T-helper 2 cell treated with Interferon-gamma antibody and Interleukin-4, amounts not matched to agents 5 μg/mL and 100 μg/mL, for 36 hours (primary cell): ENCODE results near the gene HMGCS2.

ENCODE experiments used
- DNase-seq: peaks from one replicate; pipeline ENCODE4 v3.0.0; 2021; ENCODE audit warnings: low spot score
- H3K27ac Mint-ChIP-seq: one replicate; pipeline ENCODE4 v1.8.0; 2021; ENCODE audit warnings: mild to moderate bottlenecking, mixed read lengths
- H3K27me3 Mint-ChIP-seq: one replicate; pipeline ENCODE4 v1.8.0; 2021; ENCODE audit warnings: low read depth, mixed read lengths
- H3K36me3 Mint-ChIP-seq: one replicate; pipeline ENCODE4 v1.8.0; 2021; ENCODE audit warnings: low read depth, mixed read lengths
- H3K4me1 Mint-ChIP-seq: one replicate; pipeline ENCODE4 v1.8.0; 2021; ENCODE audit warnings: low read depth, mixed read lengths
- H3K4me3 Mint-ChIP-seq: one replicate; pipeline ENCODE4 v1.8.0; 2022; ENCODE audit warnings: mild to moderate bottlenecking, moderate library complexity, mixed read lengths
- H3K9me3 Mint-ChIP-seq: one replicate; pipeline ENCODE4 v1.8.0; 2021; ENCODE audit warnings: mixed read lengths

HMGCS2 gene

GRCh38 chr1:119739150-119739549, 29.6 kb downstream of the HMGCS2 start:
- H3K4me3 Mint-ChIP-seq: no peak overlapping the region
- no peak overlapping the region for H3K27ac Mint-ChIP-seq
- no peaks in the 10 kb centered on the region for H3K27me3 Mint-ChIP-seq
- DNase-seq: no peak
- H3K9me3 Mint-ChIP-seq: no peaks in the 10 kb centered on the region
- H3K4me1 Mint-ChIP-seq: peaks cover under 1% of the 10 kb centered on the region
- H3K36me3 Mint-ChIP-seq: peaks cover 43% of the 10 kb centered on the region

GRCh38 chr1:119738100-119738720, 30.5 kb downstream of the HMGCS2 start:
- Mint-ChIP-seq H3K9me3 (no peaks in the 10 kb centered on the region), H3K36me3 (peaks cover 40% of the 10 kb centered on the region), H3K27ac (no peak overlapping the region), H3K4me3 (no peak overlapping the region), H3K4me1 (no peaks in the 10 kb centered on the region), H3K27me3 (no peaks in the 10 kb centered on the region)
- DNase-seq: no peak

- H3K36me3 Mint-ChIP-seq: peaks cover 40% of the 10 kb centered on the region
- H3K4me3 Mint-ChIP-seq: no peak overlapping the region
- no peak overlapping the region for H3K27ac Mint-ChIP-seq
- H3K4me1 Mint-ChIP-seq: no peaks in the 10 kb centered on the region
- no peaks in the 10 kb centered on the region for H3K27me3 Mint-ChIP-seq
- no peak for DNase-seq
- no peaks in the 10 kb centered on the region for H3K9me3 Mint-ChIP-seq
Observed at GRCh38 chr1:119737040-119737682, 31.5 kb downstream of the HMGCS2 start.

- Mint-ChIP-seq H3K27ac (no peak overlapping the region), H3K4me1 (no peaks in the 10 kb centered on the region)
Observed at GRCh38 chr1:119736649-119737039, 32.1 kb downstream of the HMGCS2 start.

GRCh38 chr1:119735217-119735616, 33.5 kb downstream of the HMGCS2 start:
- Mint-ChIP-seq H3K4me3 (no peak overlapping the region), H3K27me3 (no peaks in the 10 kb centered on the region), H3K4me1 (no peaks in the 10 kb centered on the region), H3K9me3 (no peaks in the 10 kb centered on the region), H3K36me3 (peaks cover 50% of the 10 kb centered on the region), H3K27ac (no peak overlapping the region)
- no peak for DNase-seq

More at GRCh38 chr1:119736649-119737039, 32.1 kb downstream of the HMGCS2 start:
- H3K9me3 Mint-ChIP-seq: no peaks in the 10 kb centered on the region
- DNase-seq: no peak
- H3K4me3 Mint-ChIP-seq: no peak overlapping the region
- H3K36me3 Mint-ChIP-seq: peaks cover 42% of the 10 kb centered on the region
- no peaks in the 10 kb centered on the region for H3K27me3 Mint-ChIP-seq

- no peaks in the 10 kb centered on the region for H3K9me3 Mint-ChIP-seq
- H3K4me1 Mint-ChIP-seq: no peaks in the 10 kb centered on the region
Observed at GRCh38 chr1:119733754-119734153, 35.0 kb downstream of the HMGCS2 start.

GRCh38 chr1:119732465-119733168, 36.1 kb downstream of the HMGCS2 start:
- Mint-ChIP-seq H3K27me3 (no peaks in the 10 kb centered on the region), H3K4me3 (no peak overlapping the region), H3K27ac (no peak overlapping the region), H3K9me3 (no peaks in the 10 kb centered on the region), H3K4me1 (no peaks in the 10 kb centered on the region), H3K36me3 (peaks cover 53% of the 10 kb centered on the region)
- DNase-seq: no peak

More at GRCh38 chr1:119733754-119734153, 35.0 kb downstream of the HMGCS2 start:
- DNase-seq: no peak
- Mint-ChIP-seq H3K36me3 (peaks cover 48% of the 10 kb centered on the region), H3K27me3 (no peaks in the 10 kb centered on the region), H3K4me3 (no peak overlapping the region), H3K27ac (no peak overlapping the region)

- Mint-ChIP-seq H3K9me3 (no peaks in the 10 kb centered on the region), H3K27me3 (no peaks in the 10 kb centered on the region), H3K27ac (no peak overlapping the region), H3K4me1 (no peaks in the 10 kb centered on the region), H3K36me3 (peaks cover 54% of the 10 kb centered on the region), H3K4me3 (no peak overlapping the region)
- DNase-seq: no peak
Observed at GRCh38 chr1:119731741-119732430, 36.8 kb downstream of the HMGCS2 start.

- Mint-ChIP-seq H3K4me3 (no peak overlapping the region), H3K27ac (no peak overlapping the region), H3K27me3 (no peaks in the 10 kb centered on the region), H3K9me3 (no peaks in the 10 kb centered on the region), H3K36me3 (peaks cover 53% of the 10 kb centered on the region), H3K4me1 (no peaks in the 10 kb centered on the region)
- no peak for DNase-seq
Observed at GRCh38 chr1:119731060-119731459, 37.6 kb downstream of the HMGCS2 start.

GRCh38 chr1:119729044-119729443, 39.7 kb downstream of the HMGCS2 start:
- Mint-ChIP-seq H3K4me1 (no peaks in the 10 kb centered on the region), H3K27me3 (no peaks in the 10 kb centered on the region), H3K27ac (no peak overlapping the region), H3K4me3 (no peak overlapping the region), H3K9me3 (no peaks in the 10 kb centered on the region), H3K36me3 (peaks cover 50% of the 10 kb centered on the region)
- no peak for DNase-seq

- Mint-ChIP-seq H3K4me3 (no peak overlapping the region), H3K4me1 (no peaks in the 10 kb centered on the region), H3K9me3 (no peaks in the 10 kb centered on the region), H3K27me3 (no peaks in the 10 kb centered on the region), H3K36me3 (peaks cover 57% of the 10 kb centered on the region), H3K27ac (peak overlapping the region; percentile 4)
- DNase-seq: no peak
Observed at GRCh38 chr1:119727991-119728390, 40.7 kb downstream of the HMGCS2 start.

- no peak for DNase-seq
- Mint-ChIP-seq H3K27me3 (no peaks in the 10 kb centered on the region), H3K27ac (peak overlapping the region; percentile 67), H3K36me3 (peaks cover 62% of the 10 kb centered on the region), H3K4me1 (no peaks in the 10 kb centered on the region), H3K9me3 (no peaks in the 10 kb centered on the region), H3K4me3 (no peak overlapping the region)
Observed at GRCh38 chr1:119725626-119726025, 43.1 kb downstream of the HMGCS2 start.

GRCh38 chr1:119724611-119725218, 44.0 kb downstream of the HMGCS2 start:
- Mint-ChIP-seq H3K27me3 (no peaks in the 10 kb centered on the region), H3K36me3 (peaks cover 62% of the 10 kb centered on the region), H3K9me3 (no peaks in the 10 kb centered on the region), H3K27ac (no peak overlapping the region), H3K4me1 (no peaks in the 10 kb centered on the region), H3K4me3 (no peak overlapping the region)
- no peak for DNase-seq
